Neural cell (in vitro differentiated cells): Measurements from ENCODE around the gene PIGT. TPM values are rescaled to one million over a fixed set of nuclear protein-coding genes. Genes with fewer than 3 reads are reported as not detected.

Source experiments
- H2AFZ ChIP-seq: fragments of 200-600, 300-800 bp; sonication (generic), shearing (Covaris generic); 2 replicates; pipeline ENCODE4 v1.6.0; 2014; ENCODE audit warnings: low read depth, mild to moderate bottlenecking, antibody characterized with exemption, low read length, moderate library complexity
- H3F3A ChIP-seq: fragments of 200-600 bp; shearing (Covaris generic); 2 replicates; pipeline ENCODE4 v1.6.1; 2016; ENCODE audit warnings: mild to moderate bottlenecking, moderate library complexity, mixed read lengths, antibody characterized with exemption, low read length; ENCODE audit not compliant: insufficient read depth, poor library complexity, severe bottlenecking
- H3K27ac ChIP-seq: fragments of 200-600, 300-800 bp; sonication (generic), shearing (Covaris generic); 2 replicates; pipeline ENCODE4 v1.5.1; 2014; ENCODE audit warnings: mild to moderate bottlenecking, low read length, moderate library complexity
- H3K27me3 ChIP-seq: fragments of 300-800, 200-600 bp; sonication (generic), shearing (Covaris generic); 2 replicates; pipeline ENCODE4 v1.6.0; 2014; ENCODE audit warnings: mild to moderate bottlenecking, low read depth, low read length, moderate library complexity; ENCODE audit not compliant: insufficient read depth
- H3K36me3 ChIP-seq: fragments of 300-800, 200-600 bp; sonication (generic), shearing (Covaris generic); 2 replicates; pipeline ENCODE4 v1.5.1; 2014; ENCODE audit warnings: mild to moderate bottlenecking, antibody characterized with exemption, low read length, moderate library complexity; ENCODE audit not compliant: insufficient read depth
- H3K4me2 ChIP-seq: fragments of 300-800, 200-600 bp; sonication (generic), shearing (Covaris generic); 2 replicates; pipeline ENCODE4 v1.6.0; 2014; ENCODE audit warnings: mild to moderate bottlenecking, low read length
- H3K4me3 ChIP-seq: fragments of 300-800, 200-600 bp; sonication (generic), shearing (Covaris generic); 2 replicates; pipeline ENCODE4 v1.5.1; 2014; ENCODE audit warnings: mild to moderate bottlenecking, low read length, moderate library complexity
- H3K79me2 ChIP-seq: fragments of 200-600 bp; shearing (Covaris generic); replicated peaks from 2 replicates; pipeline ENCODE4 v1.6.0; 2014; ENCODE audit warnings: mild to moderate bottlenecking, low read length, moderate library complexity; ENCODE audit not compliant: insufficient read depth
- H3K9ac ChIP-seq: fragments of 300-800, 200-600 bp; sonication (generic), shearing (Covaris generic); 2 replicates; pipeline ENCODE4 v1.6.1; 2016; ENCODE audit warnings: mild to moderate bottlenecking, low read length, mixed read lengths
- H3K9me2 ChIP-seq: fragments of 200-600 bp; shearing (Covaris generic); 2 replicates; pipeline ENCODE4 v1.6.1; 2016; ENCODE audit warnings: mild to moderate bottlenecking, low read length, mixed read lengths; ENCODE audit not compliant: insufficient read depth
- H3K9me3 ChIP-seq: fragments of 200-600, 300-800 bp; sonication (generic), shearing (Covaris generic); 2 replicates; pipeline ENCODE4 v1.6.1; 2016; ENCODE audit warnings: mild to moderate bottlenecking, mixed run types, low read length, moderate library complexity, mixed read lengths
- H4K20me1 ChIP-seq: fragments of 200-600 bp; shearing (Covaris generic); 2 replicates; pipeline ENCODE4 v1.6.1; 2016; ENCODE audit warnings: mild to moderate bottlenecking, mixed run types; ENCODE audit not compliant: insufficient read depth
- EP300 ChIP-seq: fragments of 450-650 bp; conservative IDR thresholded peaks from 2 replicates; pipeline ENCODE4 v1.6.1; 2014; ENCODE audit warnings: antibody characterized with exemption, mild to moderate bottlenecking, moderate library complexity; ENCODE audit not compliant: poor library complexity, severe bottlenecking
- EZH2 ChIP-seq: fragments of 200-600, 300-800 bp; shearing (Covaris generic), sonication (generic); IDR thresholded peaks from 2 replicates; pipeline ENCODE4 v1.6.1; 2014; ENCODE audit warnings: antibody characterized with exemption, low read length, borderline replicate concordance, mild to moderate bottlenecking; ENCODE audit not compliant: insufficient read depth, poor library complexity, severe bottlenecking
- MXI1 ChIP-seq: fragments of 450-650 bp; conservative IDR thresholded peaks from 2 replicates; pipeline ENCODE4 v1.6.1; 2014; ENCODE audit warnings: antibody characterized with exemption, mild to moderate bottlenecking; ENCODE audit not compliant: poor library complexity, severe bottlenecking
- POLR2AphosphoS5 ChIP-seq: IDR thresholded peaks from 2 replicates; pipeline ENCODE4 v1.6.1; 2012
- RAD21 ChIP-seq: fragments of 450-650 bp; conservative IDR thresholded peaks from 2 replicates; pipeline ENCODE4 v1.6.1; 2014; ENCODE audit warnings: antibody characterized with exemption, mild to moderate bottlenecking, moderate library complexity
- SMC3 ChIP-seq: fragments of 450-650 bp; conservative IDR thresholded peaks from 2 replicates; pipeline ENCODE4 v1.6.1; 2014; ENCODE audit warnings: antibody characterized with exemption, mild to moderate bottlenecking, moderate library complexity; ENCODE audit not compliant: poor library complexity
- TAF1 ChIP-seq: IDR thresholded peaks from 2 replicates; pipeline ENCODE4 v1.6.1; 2012; ENCODE audit warnings: low read depth
- polyA plus RNA-seq: library from polyadenylated mRNA; depleted of rRNA; stranded (reverse); fragments of >200 nt; gene quantifications from 2 replicates; pipeline ENCODE4 v1.2.3, GENCODE V29; 2014
- TF ChIP-seq, protein P1 (sequence below): fragments of 450-650 bp; IDR thresholded peaks from 2 replicates; pipeline ENCODE4 v1.5.1; 2014; ENCODE audit warnings: antibody characterized with exemption, mild to moderate bottlenecking, moderate library complexity; ENCODE audit not compliant: poor library complexity, severe bottlenecking
- TF ChIP-seq, protein P2 (sequence below): IDR thresholded peaks from 2 replicates; pipeline ENCODE4 v1.6.1; 2012; ENCODE audit warnings: borderline replicate concordance

The PIGT gene
- polyA plus RNA-seq, 1 donor from 2014 or later, result 24.3 TPM

DNA sequence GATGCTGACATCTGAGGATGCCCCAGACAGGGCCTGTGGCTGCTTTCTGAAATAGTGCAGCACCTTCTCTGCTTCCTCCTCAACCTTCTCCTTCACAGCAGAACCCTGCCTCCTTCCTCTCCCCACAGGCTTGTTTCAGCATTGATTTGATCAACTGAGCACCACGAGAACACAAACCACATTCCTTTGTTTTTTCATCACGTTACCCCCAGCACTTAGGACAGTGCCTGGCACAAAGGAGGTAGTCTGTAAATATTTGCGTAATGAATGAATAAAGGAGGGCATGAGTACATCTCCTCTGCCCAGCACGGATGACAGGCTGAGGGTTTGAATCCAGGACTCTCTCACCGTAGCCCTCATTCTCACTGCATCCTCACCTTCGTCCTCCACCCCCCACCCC is 32.3 kb downstream of the PIGT start:
- Histone ChIP-seq H2AFZ (no peak overlapping the region), H3K4me3 (no peak overlapping the region), H3K79me2 (no peaks in the 10 kb centered on the region), H3K27me3 (no peaks in the 10 kb centered on the region), H3K9me2 (no peaks in the 10 kb centered on the region), H3F3A (no peaks in the 10 kb centered on the region), H3K27ac (no peak overlapping the region), H3K4me2 (no peak overlapping the region), H3K9me3 (no peaks in the 10 kb centered on the region), H3K36me3 (no peaks in the 10 kb centered on the region), H4K20me1 (no peaks in the 10 kb centered on the region), H3K9ac (no peak overlapping the region)
- no peak for TF ChIP-seq SMC3
- TF ChIP-seq, protein P1, sequence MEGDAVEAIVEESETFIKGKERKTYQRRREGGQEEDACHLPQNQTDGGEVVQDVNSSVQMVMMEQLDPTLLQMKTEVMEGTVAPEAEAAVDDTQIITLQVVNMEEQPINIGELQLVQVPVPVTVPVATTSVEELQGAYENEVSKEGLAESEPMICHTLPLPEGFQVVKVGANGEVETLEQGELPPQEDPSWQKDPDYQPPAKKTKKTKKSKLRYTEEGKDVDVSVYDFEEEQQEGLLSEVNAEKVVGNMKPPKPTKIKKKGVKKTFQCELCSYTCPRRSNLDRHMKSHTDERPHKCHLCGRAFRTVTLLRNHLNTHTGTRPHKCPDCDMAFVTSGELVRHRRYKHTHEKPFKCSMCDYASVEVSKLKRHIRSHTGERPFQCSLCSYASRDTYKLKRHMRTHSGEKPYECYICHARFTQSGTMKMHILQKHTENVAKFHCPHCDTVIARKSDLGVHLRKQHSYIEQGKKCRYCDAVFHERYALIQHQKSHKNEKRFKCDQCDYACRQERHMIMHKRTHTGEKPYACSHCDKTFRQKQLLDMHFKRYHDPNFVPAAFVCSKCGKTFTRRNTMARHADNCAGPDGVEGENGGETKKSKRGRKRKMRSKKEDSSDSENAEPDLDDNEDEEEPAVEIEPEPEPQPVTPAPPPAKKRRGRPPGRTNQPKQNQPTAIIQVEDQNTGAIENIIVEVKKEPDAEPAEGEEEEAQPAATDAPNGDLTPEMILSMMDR, result no peak

DNA sequence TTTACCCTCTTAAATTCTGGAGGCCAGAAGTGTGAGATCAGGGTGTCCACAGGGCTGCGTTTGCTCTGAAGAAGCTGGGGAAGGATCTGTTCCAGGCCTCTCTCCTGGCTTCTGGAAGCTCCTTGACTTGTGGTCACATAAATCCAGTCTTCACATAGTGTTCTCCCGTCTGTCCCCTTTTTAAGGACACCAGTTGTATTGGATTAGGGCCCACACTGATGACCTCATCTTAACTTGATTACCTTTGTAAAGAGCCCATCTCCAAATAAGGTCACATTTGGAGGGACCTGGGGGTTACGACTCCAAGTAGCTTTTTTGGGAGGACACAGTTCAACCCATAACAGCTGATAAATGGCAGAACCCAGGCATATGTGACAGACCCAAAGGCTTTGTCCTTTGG is 33.6 kb downstream of the PIGT start:
- H3K9ac ChIP-seq, result no peak overlapping the region
- no peaks in the 10 kb centered on the region for H3K27me3 ChIP-seq
- H3K9me2 ChIP-seq, result no peaks in the 10 kb centered on the region
- no peaks in the 10 kb centered on the region for H3K79me2 ChIP-seq
- no peak overlapping the region for H3K4me3 ChIP-seq
- H3K27ac ChIP-seq, result no peak overlapping the region
- TF ChIP-seq EZH2 (no peak), RAD21 (no peak), POLR2AphosphoS5 (no peak), TAF1 (no peak), EP300 (no peak), SMC3 (no peak), MXI1 (no peak)
- TF ChIP-seq, protein P2, sequence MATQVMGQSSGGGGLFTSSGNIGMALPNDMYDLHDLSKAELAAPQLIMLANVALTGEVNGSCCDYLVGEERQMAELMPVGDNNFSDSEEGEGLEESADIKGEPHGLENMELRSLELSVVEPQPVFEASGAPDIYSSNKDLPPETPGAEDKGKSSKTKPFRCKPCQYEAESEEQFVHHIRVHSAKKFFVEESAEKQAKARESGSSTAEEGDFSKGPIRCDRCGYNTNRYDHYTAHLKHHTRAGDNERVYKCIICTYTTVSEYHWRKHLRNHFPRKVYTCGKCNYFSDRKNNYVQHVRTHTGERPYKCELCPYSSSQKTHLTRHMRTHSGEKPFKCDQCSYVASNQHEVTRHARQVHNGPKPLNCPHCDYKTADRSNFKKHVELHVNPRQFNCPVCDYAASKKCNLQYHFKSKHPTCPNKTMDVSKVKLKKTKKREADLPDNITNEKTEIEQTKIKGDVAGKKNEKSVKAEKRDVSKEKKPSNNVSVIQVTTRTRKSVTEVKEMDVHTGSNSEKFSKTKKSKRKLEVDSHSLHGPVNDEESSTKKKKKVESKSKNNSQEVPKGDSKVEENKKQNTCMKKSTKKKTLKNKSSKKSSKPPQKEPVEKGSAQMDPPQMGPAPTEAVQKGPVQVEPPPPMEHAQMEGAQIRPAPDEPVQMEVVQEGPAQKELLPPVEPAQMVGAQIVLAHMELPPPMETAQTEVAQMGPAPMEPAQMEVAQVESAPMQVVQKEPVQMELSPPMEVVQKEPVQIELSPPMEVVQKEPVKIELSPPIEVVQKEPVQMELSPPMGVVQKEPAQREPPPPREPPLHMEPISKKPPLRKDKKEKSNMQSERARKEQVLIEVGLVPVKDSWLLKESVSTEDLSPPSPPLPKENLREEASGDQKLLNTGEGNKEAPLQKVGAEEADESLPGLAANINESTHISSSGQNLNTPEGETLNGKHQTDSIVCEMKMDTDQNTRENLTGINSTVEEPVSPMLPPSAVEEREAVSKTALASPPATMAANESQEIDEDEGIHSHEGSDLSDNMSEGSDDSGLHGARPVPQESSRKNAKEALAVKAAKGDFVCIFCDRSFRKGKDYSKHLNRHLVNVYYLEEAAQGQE, result no peak
- TF ChIP-seq, protein P1, result no peak
- H3K4me2 ChIP-seq, result no peak overlapping the region
- H4K20me1 ChIP-seq, result no peaks in the 10 kb centered on the region
- no peak overlapping the region for H2AFZ ChIP-seq
- no peaks in the 10 kb centered on the region for H3F3A ChIP-seq
- no peaks in the 10 kb centered on the region for H3K36me3 ChIP-seq
- H3K9me3 ChIP-seq, result no peaks in the 10 kb centered on the region
